Pancreas (tissue), 10 donors: ENCODE data around the gene ICAM1. TPM values are rescaled to one million over a fixed set of nuclear protein-coding genes. Genes with fewer than 3 reads are reported as not detected.

Experiments used
- ATAC-seq, 4 donors: fragments of 200-7000 bp; cut with Tn5 transposase; one replicate each; pipeline versions ENCODE4 v1.8.0 to v1.9.1; 2020; ENCODE audit warnings: mild to moderate bottlenecking in 4 of 4, moderate library complexity in 4 of 4
- DNase-seq, 6 donors: peaks; one replicate each; pipeline ENCODE4 v3.0.0-alpha.2; 2020
- FAIRE-seq: peaks from 2 replicates; lab custom pipeline; 2012; peaks lifted over from hg19 to GRCh38; lab: Jason Lieb, UNC
- H3K27ac ChIP-seq, 4 donors: fragments of 200-600 bp; sonication (generic); 1 replicate in 3 of 4; 2 replicates in 1 of 4; pipeline versions ENCODE4 v1.5.0 to v1.8.0; 2020
- H3K27me3 ChIP-seq, 4 donors: fragments of 200-600 bp; one replicate each; pipeline ENCODE4 v1.8.0; 2021
- H3K36me3 ChIP-seq, 3 donors: fragments of 200-600 bp; sonication (generic) in 1 of 3; one replicate each; pipeline versions ENCODE4 v1.5.0 to v1.8.0; 2020 to 2021
- H3K4me1 ChIP-seq, 3 donors: fragments of 200-600 bp; one replicate each; pipeline ENCODE4 v1.8.0; 2021
- H3K4me3 ChIP-seq, 4 donors: fragments of 200-600 bp; sonication (generic) in 2 of 4; one replicate each; pipeline versions ENCODE4 v1.5.0 to v1.8.0; 2020 to 2021
- H3K9me3 ChIP-seq, 4 donors: fragments of 200-600 bp; one replicate each; pipeline ENCODE4 v1.8.0; 2021
- WGBS, 2 donors: extraction: QIAGEN DNeasy Blood & Tissue Kit; methylation state at CpG; one replicate each; pipeline ENCODE4 v1.1.7; 2013; 5-methylcytosine and 5-hydroxymethylcytosine counted together
- intact Hi-C, 3 donors: fragments of 100-400 bp; cut with DNase I; formaldehyde crosslinking; loops; one replicate each; pipeline versions ENCODE4 v1.11.1 to v1.14.2; 2022
- polyA plus RNA-seq, 2 donors: library from polyadenylated mRNA; stranded (reverse); fragments of 200-250 nt; gene quantifications; one replicate each; pipeline ENCODE4 v1.2.3, GENCODE V29; 2013
- total RNA-seq, 6 donors: library from RNA; stranded (reverse); fragmentation: NEBNext Ultra II Directional in 4 of 6; extraction: Animal tissue kit (Norgen Biotek cat#: 25700) in 4 of 6; gene quantifications; one replicate each; pipeline versions ENCODE4 v1.2.1 to v1.2.4, GENCODE V29; 2021 to 2023
- TF ChIP-seq, protein P1 (sequence below), 4 donors: fragments of 200-600 bp; sonication (generic) in 3 of 4; IDR thresholded peaks; one replicate each; pipeline versions ENCODE4 v1.5.0 to v1.8.0; 2021; ENCODE audit warnings: antibody characterized with exemption in 4 of 4
- donor health status: healthy with polysubstance abuse.
- donor health status: DM: no; HTN: no; CAD: no; lungs with moderate emphysema.
- donor health status: DM: no; HTN: no; CAD: no.
- donor health status: control.
- donor health status: control.
- donor health status: Bipolar disorder and iron deficiency.
- donor health status: DM: yes; HTN: yes; CAD: no.
- donor health status: DM: no; HTN: no; CAD: no.
- donor health status: DM: no; HTN: no; CAD: no.
- donor health status: DM: yes; HTN: yes; CAD: no.

Gene ICAM1
- total and polyA plus RNA-seq, 8 donors = 2.2 to 32.4 (median 6.8) TPM

GRCh38 chr19:10332965-10333757 lies 62.2 kb downstream of the ICAM1 start, which contains the start of gene RAVER1:
Gene RAVER1, minus strand, starts transcription at chr19:10333529. Its CDS starts 22 bp downstream, at chr19:10333507.
- FAIRE-seq = peak; percentile 43

GRCh38 chr19:10333758-10334587 lies 63.1 kb downstream of the ICAM1 start:
- TF ChIP-seq, protein P1, sequence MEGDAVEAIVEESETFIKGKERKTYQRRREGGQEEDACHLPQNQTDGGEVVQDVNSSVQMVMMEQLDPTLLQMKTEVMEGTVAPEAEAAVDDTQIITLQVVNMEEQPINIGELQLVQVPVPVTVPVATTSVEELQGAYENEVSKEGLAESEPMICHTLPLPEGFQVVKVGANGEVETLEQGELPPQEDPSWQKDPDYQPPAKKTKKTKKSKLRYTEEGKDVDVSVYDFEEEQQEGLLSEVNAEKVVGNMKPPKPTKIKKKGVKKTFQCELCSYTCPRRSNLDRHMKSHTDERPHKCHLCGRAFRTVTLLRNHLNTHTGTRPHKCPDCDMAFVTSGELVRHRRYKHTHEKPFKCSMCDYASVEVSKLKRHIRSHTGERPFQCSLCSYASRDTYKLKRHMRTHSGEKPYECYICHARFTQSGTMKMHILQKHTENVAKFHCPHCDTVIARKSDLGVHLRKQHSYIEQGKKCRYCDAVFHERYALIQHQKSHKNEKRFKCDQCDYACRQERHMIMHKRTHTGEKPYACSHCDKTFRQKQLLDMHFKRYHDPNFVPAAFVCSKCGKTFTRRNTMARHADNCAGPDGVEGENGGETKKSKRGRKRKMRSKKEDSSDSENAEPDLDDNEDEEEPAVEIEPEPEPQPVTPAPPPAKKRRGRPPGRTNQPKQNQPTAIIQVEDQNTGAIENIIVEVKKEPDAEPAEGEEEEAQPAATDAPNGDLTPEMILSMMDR (IDR thresholded peaks at IDR 0.05) = no peak
- peak in 2 of 6 donors; percentile 26 to 40 for DNase-seq
- Histone ChIP-seq H3K4me3 (peak overlapping the region; percentile 48 to 94 (median 80)), H3K27ac (peak overlapping the region; percentile 57 to 83 (median 79)), H3K36me3 (peaks cover 0 to 6% (median 4%) of the 10 kb centered on the region in 3 donors), H3K9me3 (no peaks in the 10 kb centered on the region), H3K27me3 (no peaks in the 10 kb centered on the region), H3K4me1 (peaks cover 6 to 9% (median 8%) of the 10 kb centered on the region in 3 donors)
- 5 to 6% methylated on average over 44 of the region's 44 CpGs for WGBS, 2 donors
- intact Hi-C loops = no loop called here
- ATAC-seq = peak; percentile 1 to 14 (median 9)
- FAIRE-seq = no peak

More at GRCh38 chr19:10332965-10333757, 62.2 kb downstream of the ICAM1 start, which contains the start of gene RAVER1:
- intact Hi-C loops = no loop called here
- H3K9me3 ChIP-seq = no peaks in the 10 kb centered on the region
- peak within 1 kb of the TSS; percentile 76 to 83 (median 82) for H3K27ac ChIP-seq
- ATAC-seq (peak; percentile 88 to 96 (median 90)), DNase-seq (peak; percentile 97 to 99 (median 98))
- H3K4me3 ChIP-seq = peak within 1 kb of the TSS; percentile 48 to 94 (median 80)
- TF ChIP-seq, protein P1 (IDR thresholded peaks at IDR 0.05) = no peak
- peaks cover 6 to 9% (median 8%) of the 10 kb centered on the region in 3 donors for H3K4me1 ChIP-seq
- 0 to 1% methylated on average over 79 to 82 of the region's 82 CpGs for WGBS, 2 donors
- peaks cover 4 to 14% (median 10%) of the 10 kb centered on the region in 3 donors for H3K36me3 ChIP-seq
- H3K27me3 ChIP-seq = no peaks in the 10 kb centered on the region

DNA sequence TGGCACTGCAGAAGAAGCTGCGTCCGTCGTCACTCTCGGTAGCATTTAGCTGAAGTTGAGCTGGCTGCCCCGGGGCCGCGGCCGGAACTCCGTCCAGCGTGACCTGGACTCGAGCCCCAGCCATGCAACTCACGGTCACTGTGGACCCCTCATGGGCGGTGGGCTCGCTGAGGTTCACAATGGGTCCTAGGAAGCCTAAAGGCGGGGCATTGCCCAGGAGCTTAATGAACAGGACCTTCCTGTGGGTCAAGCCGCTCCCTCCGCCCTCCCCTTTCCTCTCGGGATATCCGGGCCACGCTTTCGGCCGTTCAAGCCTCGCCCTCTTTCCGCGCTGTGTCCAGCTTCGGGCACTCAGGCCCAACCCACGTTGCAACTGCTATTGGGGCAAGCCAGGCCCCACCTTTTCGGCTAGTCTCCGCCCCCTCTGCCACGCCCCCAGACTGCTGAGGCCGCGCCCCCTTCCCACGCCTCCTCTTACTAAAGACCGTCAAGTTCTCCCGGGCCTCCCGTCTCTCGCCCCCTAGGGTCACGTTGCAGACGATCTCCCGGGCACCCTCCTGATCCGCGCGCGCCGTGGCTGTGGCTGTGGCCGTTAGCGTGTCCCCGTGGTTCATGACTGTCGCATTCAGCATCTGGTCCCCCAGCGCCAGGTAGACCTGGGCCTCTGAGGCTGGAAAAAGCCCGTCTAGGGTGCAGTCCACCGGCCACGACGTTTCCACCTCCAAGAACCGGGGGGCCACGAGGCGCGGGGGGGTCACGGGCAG lies 63.9 kb downstream of the ICAM1 start:
- H3K9me3 ChIP-seq = no peaks in the 10 kb centered on the region
- no peaks in the 10 kb centered on the region for H3K27me3 ChIP-seq
- H3K4me3 ChIP-seq = peak overlapping the region; percentile 44 to 92 (median 58)
- no peak for FAIRE-seq
- peaks cover 6 to 9% (median 8%) of the 10 kb centered on the region in 3 donors for H3K4me1 ChIP-seq
- TF ChIP-seq, protein P1 (IDR thresholded peaks at IDR 0.05) = no peak
- peak; percentile 82 to 87 (median 84) for ATAC-seq
- peak; percentile 95 to 99 (median 98) for DNase-seq
- intact Hi-C loops = no loop called here
- H3K36me3 ChIP-seq = peaks cover 0 to 4% (median under 1%) of the 10 kb centered on the region in 3 donors
- 7 to 8% methylated on average over 56 to 59 of the region's 59 CpGs for whole genome bisulfite sequencing, 2 donors
- H3K27ac ChIP-seq = peak overlapping the region; percentile 57 to 82 (median 72)

GRCh38 chr19:10335352-10335985 lies 64.5 kb downstream of the ICAM1 start:
- no peak for FAIRE-seq
- DNase-seq = peak in 1 of 6 donors; percentile 76
- TF ChIP-seq, protein P1 (IDR thresholded peaks at IDR 0.05) = no peak
- Histone ChIP-seq H3K27me3 (no peaks in the 10 kb centered on the region), H3K9me3 (no peaks in the 10 kb centered on the region), H3K36me3 (no peaks in the 10 kb centered on the region), H3K27ac (peak overlapping the region in 1 of 4 donors; percentile 67), H3K4me3 (peak overlapping the region in 1 of 4 donors; percentile 92), H3K4me1 (peaks cover 6 to 9% (median 8%) of the 10 kb centered on the region in 3 donors)
- ATAC-seq = no peak
- intact Hi-C loops = no loop called here
- WGBS, 2 donors = 50 to 51% methylated on average over 25 to 26 of the region's 26 CpGs
